ENCODE results near the gene TEDC2. TPM values are rescaled to one million over a fixed set of nuclear protein-coding genes. Genes with fewer than 3 reads are reported as not detected.
A peak's percentile ranks its signal among the peaks of the same experiment; 100 is the strongest.

TEDC2 gene
- polyA plus RNA-seq, 3 donors: 0.28 TPM; not detected in 2

- peaks cover 20 to 24% of the 10 kb centered on the region in 2 donors for H3K4me1 ChIP-seq (ENCODE audit: control insufficient read depth in 1 of 2, insufficient read depth in 2 of 2, low read length in 2 of 2)
Measured at GRCh38 chr16:2425825-2426430, 34.0 kb upstream of the TEDC2 start.

GRCh38 chr16:2426941-2427361, 33.0 kb upstream of the TEDC2 start:
- no peak overlapping the region for H3K4me3 ChIP-seq (replicated peaks in 1 of 3; ENCODE audit: low read depth in 2 of 3, low read length in 3 of 3)
- Mint-ChIP-seq H3K27ac (peak overlapping the region in 1 of 7 donors; percentile 57), H3K4me3 (peak overlapping the region in 1 of 2 donors; percentile 24), H3K4me1 (peaks cover 33% of the 10 kb centered on the region), H3K9me3 (no peaks in the 10 kb centered on the region), H3K27me3 (ENCODE audit: low read depth in 3 of 3) (peaks cover 0 to 3% (median 2%) of the 10 kb centered on the region in 3 donors), H3K36me3 (peaks cover 0 to 1% of the 10 kb centered on the region in 2 donors)
- H3K36me3 ChIP-seq (replicated peaks in 1 of 2; ENCODE audit: control insufficient read depth in 1 of 2, insufficient read depth in 2 of 2, low read length in 2 of 2): no peaks in the 10 kb centered on the region
- H3K79me2 ChIP-seq (ENCODE audit: insufficient read depth, low read length): peaks cover 24% of the 10 kb centered on the region
- no peak overlapping the region for H2AFZ ChIP-seq (ENCODE audit: insufficient read depth, low read depth, low read length, poor library complexity, severe bottlenecking)
- H3K9me3 ChIP-seq (replicated peaks in 1 of 2; ENCODE audit: control insufficient read depth in 1 of 2, insufficient read depth in 1 of 2, low read length in 2 of 2): no peaks in the 10 kb centered on the region
- 100% methylated on average over 6 of the region's 6 CpGs for whole genome bisulfite sequencing (ENCODE audit: insufficient coverage)
- no peak for DNase-seq
- intact Hi-C loops (cut with micrococcal nuclease): loop anchor here (5.0 to 10.0 kb wide), 4 partner anchors 35 to 85 kb away; partner anchors contain the start of genes ABCA3 (in 1 of the 2), NTN3 (in 1 of the 2), TBC1D24 (in 1 of the 2) and TEDC2 (in 1 of the 2)
- H3K4me1 ChIP-seq (ENCODE audit: control insufficient read depth in 1 of 2, insufficient read depth in 2 of 2, low read length in 2 of 2): peaks cover 20 to 28% of the 10 kb centered on the region in 2 donors
- no peaks in the 10 kb centered on the region for H3K27me3 ChIP-seq (ENCODE audit: control insufficient read depth in 2 of 2, insufficient read depth in 2 of 2, low read length in 2 of 2)
- no peak overlapping the region for H3K4me2 ChIP-seq (replicated peaks; ENCODE audit: extremely low read depth, low read length, poor library complexity, severe bottlenecking)
- TF ChIP-seq CTCF (IDR thresholded peaks at IDR 0.05): no peak
- H3K27ac ChIP-seq (ENCODE audit: low read depth in 1 of 2, low read length in 2 of 2): no peak overlapping the region
- no peak overlapping the region for H3K9ac ChIP-seq (ENCODE audit: insufficient read depth, low read length, poor library complexity, severe bottlenecking)
- H4K20me1 ChIP-seq (ENCODE audit: insufficient read depth, low read length): no peaks in the 10 kb centered on the region

More at GRCh38 chr16:2425825-2426430, 34.0 kb upstream of the TEDC2 start:
- TF ChIP-seq CTCF (IDR thresholded peaks at IDR 0.05): no peak
- Mint-ChIP-seq H3K27me3 (ENCODE audit: low read depth in 3 of 3) (peaks cover 1 to 4% (median 3%) of the 10 kb centered on the region in 3 donors), H3K36me3 (peaks cover 0 to 1% of the 10 kb centered on the region in 2 donors), H3K4me1 (peaks cover 30% of the 10 kb centered on the region), H3K4me3 (no peak overlapping the region), H3K27ac (peak overlapping the region in 1 of 7 donors; percentile 42), H3K9me3 (no peaks in the 10 kb centered on the region)
- 93% methylated on average over 12 of the region's 13 CpGs for WGBS (ENCODE audit: insufficient coverage)
- Histone ChIP-seq H3K4me2 (replicated peaks; ENCODE audit: extremely low read depth, low read length, poor library complexity, severe bottlenecking) (no peak overlapping the region), H2AFZ (ENCODE audit: insufficient read depth, low read depth, low read length, poor library complexity, severe bottlenecking) (no peak overlapping the region), H3K9me3 (replicated peaks in 1 of 2; ENCODE audit: control insufficient read depth in 1 of 2, insufficient read depth in 1 of 2, low read length in 2 of 2) (no peaks in the 10 kb centered on the region), H3K27me3 (ENCODE audit: control insufficient read depth in 2 of 2, insufficient read depth in 2 of 2, low read length in 2 of 2) (no peaks in the 10 kb centered on the region), H3K79me2 (ENCODE audit: insufficient read depth, low read length) (peaks cover 15% of the 10 kb centered on the region), H3K36me3 (replicated peaks in 1 of 2; ENCODE audit: control insufficient read depth in 1 of 2, insufficient read depth in 2 of 2, low read length in 2 of 2) (no peaks in the 10 kb centered on the region), H3K4me3 (replicated peaks in 1 of 3; ENCODE audit: low read depth in 2 of 3, low read length in 3 of 3) (no peak overlapping the region), H4K20me1 (ENCODE audit: insufficient read depth, low read length) (no peaks in the 10 kb centered on the region), H3K9ac (ENCODE audit: insufficient read depth, low read length, poor library complexity, severe bottlenecking) (no peak overlapping the region), H3K27ac (ENCODE audit: low read depth in 1 of 2, low read length in 2 of 2) (no peak overlapping the region)
- intact Hi-C loops (cut with micrococcal nuclease): loop anchor here (5.0 to 10.0 kb wide), 4 partner anchors 36 to 84 kb away; partner anchors contain the start of genes ABCA3 (in 1 of the 2), NTN3 (in 1 of the 2), TBC1D24 (in 1 of the 2) and TEDC2 (in 1 of the 2)
- DNase-seq: no peak
